ENCODE results near the gene DOCK3.
"Not testable (repeated sequence)": the region's sequence is repeated elsewhere in the genome, so short reads cannot be mapped to it uniquely, and the experiment has no call there.

The DOCK3 gene

GRCh38 chr3:50913260-50913659, 238.5 kb downstream of the DOCK3 start:
- no peak for FAIRE-seq

- FAIRE-seq, result not testable (repeated sequence)
Observed at GRCh38 chr3:50922071-50922470, 247.3 kb downstream of the DOCK3 start.

GRCh38 chr3:50923955-50924354, 249.2 kb downstream of the DOCK3 start:
- no peak for FAIRE-seq

- FAIRE-seq, result no peak
Observed at GRCh38 chr3:50924638-50925037, 249.9 kb downstream of the DOCK3 start.

GRCh38 chr3:50926868-50927267, 252.1 kb downstream of the DOCK3 start:
- FAIRE-seq, result no peak

- no peak for FAIRE-seq
Observed at GRCh38 chr3:50930371-50931208, 255.9 kb downstream of the DOCK3 start.

- not testable (repeated sequence) for FAIRE-seq
Observed at GRCh38 chr3:50932918-50933317, 258.2 kb downstream of the DOCK3 start.

GRCh38 chr3:50936389-50936788, 261.7 kb downstream of the DOCK3 start:
- FAIRE-seq, result no peak

GRCh38 chr3:50947419-50947818, 272.7 kb downstream of the DOCK3 start:
- FAIRE-seq, result no peak

- no peak for FAIRE-seq
Observed at GRCh38 chr3:50950591-50950990, 275.9 kb downstream of the DOCK3 start.

- FAIRE-seq, result no peak
Observed at GRCh38 chr3:50953825-50954414, 279.2 kb downstream of the DOCK3 start.

GRCh38 chr3:50961386-50961785, 286.7 kb downstream of the DOCK3 start:
- FAIRE-seq, result no peak

- FAIRE-seq, result no peak
Observed at GRCh38 chr3:50971487-50971924, 296.8 kb downstream of the DOCK3 start.

GRCh38 chr3:50972029-50972428, 297.3 kb downstream of the DOCK3 start:
- FAIRE-seq, result no peak

GRCh38 chr3:50978586-50978985, 303.9 kb downstream of the DOCK3 start:
- FAIRE-seq, result not testable (repeated sequence)

- no peak for FAIRE-seq
Observed at GRCh38 chr3:50978991-50979667, 304.4 kb downstream of the DOCK3 start.

- no peak for FAIRE-seq
Observed at GRCh38 chr3:50982540-50983325, 308.0 kb downstream of the DOCK3 start.

- FAIRE-seq, result no peak
Observed at GRCh38 chr3:50983887-50984286, 309.2 kb downstream of the DOCK3 start.

- FAIRE-seq, result no peak
Observed at GRCh38 chr3:50985893-50986292, 311.2 kb downstream of the DOCK3 start.

GRCh38 chr3:50986726-50987125, 312.0 kb downstream of the DOCK3 start:
- no peak for FAIRE-seq

- FAIRE-seq, result no peak
Observed at GRCh38 chr3:50994537-50994936, 319.8 kb downstream of the DOCK3 start.

- FAIRE-seq, result no peak
Observed at GRCh38 chr3:50995085-50995824, 320.5 kb downstream of the DOCK3 start.
